Activated CD8-positive, alpha-beta T cell treated with anti-CD3 and anti-CD28 coated beads for 36 hours (primary cell): ENCODE data around the gene TRAF4. TPM values are rescaled to one million over a fixed set of nuclear protein-coding genes. Genes with fewer than 3 reads are reported as not detected.

Source experiments
- ATAC-seq: fragments of 200-7000 bp; cut with Tn5 transposase; one replicate; pipeline ENCODE4 v1.10.0; 2021; ENCODE audit warnings: mild to moderate bottlenecking, moderate library complexity
- CTCF ChIA-PET: fragments of 350-600 bp; sonication (Branson Sonifier 250); formaldehyde crosslinking; loops from one replicate; lab custom pipeline; 2021; ENCODE audit warnings: antibody characterized with exemption; lab: Charles Lee
- POLR2A ChIA-PET: fragments of 350-600 bp; sonication (Branson Sonifier 250); formaldehyde crosslinking; loops from one replicate; lab custom pipeline; 2021; ENCODE audit warnings: antibody characterized with exemption; lab: Charles Lee
- DNase-seq: peaks from one replicate; pipeline ENCODE4 v3.0.0-alpha.2; 2020
- H3K27ac Mint-ChIP-seq: one replicate; pipeline ENCODE4 v1.8.0; 2021; ENCODE audit warnings: mild to moderate bottlenecking, mixed read lengths
- H3K27me3 Mint-ChIP-seq: one replicate; pipeline ENCODE4 v1.8.0; 2021; ENCODE audit warnings: mixed read lengths
- H3K36me3 Mint-ChIP-seq: one replicate; pipeline ENCODE4 v1.8.0; 2021; ENCODE audit warnings: low read depth, mixed read lengths
- H3K4me1 Mint-ChIP-seq: one replicate; pipeline ENCODE4 v1.8.0; 2021; ENCODE audit warnings: low read depth, mixed read lengths
- H3K4me3 Mint-ChIP-seq: one replicate; pipeline ENCODE4 v1.8.0; 2021; ENCODE audit warnings: mild to moderate bottlenecking, moderate library complexity, mixed read lengths
- H3K9me3 Mint-ChIP-seq: one replicate; pipeline ENCODE4 v1.8.0; 2021; ENCODE audit warnings: mixed read lengths
- CTCF ChIP-seq: fragments of 200-600 bp; IDR thresholded peaks from one replicate; pipeline ENCODE4 v1.8.0; 2022; ENCODE audit warnings: antibody characterized with exemption, mild to moderate bottlenecking
- intact Hi-C: fragments of 100-400 bp; cut with micrococcal nuclease; formaldehyde crosslinking; loops from one replicate; pipeline ENCODE4 v1.10.0; 2022
- total RNA-seq, 2 experiments: library from RNA; stranded (reverse); gene quantifications; one replicate each; pipeline ENCODE4 v1.2.3, GENCODE V29; 2021

The TRAF4 gene
- total RNA-seq, 2 experiments from 2014 or later, result 140 to 151 TPM

DNA sequence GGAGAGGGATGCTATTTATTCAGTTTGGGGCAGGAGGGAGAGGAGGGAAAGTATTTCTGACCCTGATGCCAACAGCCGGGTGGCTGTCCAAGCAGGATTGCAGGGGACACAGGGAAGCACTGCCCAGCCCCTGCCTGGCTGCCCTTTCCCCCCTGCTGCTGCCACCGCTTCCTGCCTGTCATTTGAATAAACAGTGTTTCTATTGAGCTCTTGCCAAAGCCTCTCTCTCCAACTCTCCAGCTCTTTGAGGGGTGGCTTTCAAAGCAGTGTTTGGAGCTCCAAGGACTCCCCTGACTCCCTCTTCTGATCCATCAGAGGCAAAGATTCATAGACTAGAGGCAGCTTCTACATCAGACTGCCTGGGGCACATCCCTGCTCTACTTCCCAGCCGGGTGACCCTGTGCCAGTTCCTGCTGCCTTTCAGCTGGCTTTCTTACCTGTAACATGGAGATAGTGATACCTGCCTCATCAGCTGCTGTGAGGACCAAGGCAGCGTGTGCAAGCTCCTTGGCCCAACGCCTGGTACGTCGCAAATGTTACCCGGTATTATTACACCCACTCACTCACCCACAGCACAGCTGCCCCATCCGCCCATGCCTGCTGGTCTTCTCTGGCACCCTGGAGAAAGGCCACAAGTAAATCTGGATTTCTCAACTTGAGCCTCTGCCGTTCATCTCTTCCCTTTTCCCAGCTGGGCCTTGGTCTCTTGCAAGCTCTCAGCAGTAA, 41.6 kb upstream of the TRAF4 start:
- H3K9me3 Mint-ChIP-seq, result no peaks in the 10 kb centered on the region
- ChIA-PET CTCF (interaction anchor here (1.0 kb wide), 1 partner anchor 27 kb away, joined by 4 read pairs; no protein-coding TSS in a partner anchor), POLR2A (interaction anchor here (1.1 to 2.7 kb wide), 3 partner anchors 8 to 24 kb away, joined by 3 to 14 read pairs (median 5); no protein-coding TSS in a partner anchor)
- H3K27me3 Mint-ChIP-seq, result no peaks in the 10 kb centered on the region
- peak overlapping the region; percentile 5 for H3K27ac Mint-ChIP-seq
- H3K4me3 Mint-ChIP-seq, result no peak overlapping the region
- intact Hi-C loops, result no loop called here
- ATAC-seq (no peak), DNase-seq (no peak)
- H3K36me3 Mint-ChIP-seq, result peaks cover 27% of the 10 kb centered on the region
- no peak for TF ChIP-seq CTCF
- no peaks in the 10 kb centered on the region for H3K4me1 Mint-ChIP-seq

DNA sequence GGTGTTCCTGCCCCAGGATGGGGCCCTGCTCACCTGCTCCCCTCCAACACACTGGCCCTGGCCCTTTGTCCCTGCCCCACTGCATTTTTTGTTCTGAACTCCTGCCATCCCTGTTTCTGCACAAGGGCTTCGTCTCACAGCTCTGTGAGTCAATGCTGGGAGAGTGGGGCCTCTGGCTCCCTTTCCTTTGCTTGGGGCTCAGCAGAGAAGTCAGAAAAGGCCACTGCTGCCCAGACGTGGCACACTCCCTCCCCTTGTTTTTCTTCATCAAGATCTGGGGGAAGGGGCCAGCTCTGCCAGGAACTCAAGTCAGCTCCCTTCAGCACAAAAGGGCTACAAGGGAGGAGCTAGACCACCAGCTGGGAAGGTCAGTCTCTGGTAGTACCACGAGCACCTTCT, 41.1 kb upstream of the TRAF4 start:
- ATAC-seq, result no peak
- Mint-ChIP-seq H3K4me3 (no peak overlapping the region), H3K36me3 (peaks cover 31% of the 10 kb centered on the region), H3K27ac (peak overlapping the region; percentile 5), H3K9me3 (no peaks in the 10 kb centered on the region), H3K4me1 (no peaks in the 10 kb centered on the region), H3K27me3 (no peaks in the 10 kb centered on the region)
- TF ChIP-seq CTCF, result no peak
- ChIA-PET CTCF (no interaction called here), POLR2A (interaction anchor here (1.1 to 1.6 kb wide), 3 partner anchors 8 to 126 kb away, joined by 3 to 5 read pairs (median 3); partner anchors contain the start of gene ALDOC)
- intact Hi-C loops, result no loop called here
- no peak for DNase-seq

- no peak for TF ChIP-seq CTCF
- Mint-ChIP-seq H3K9me3 (no peaks in the 10 kb centered on the region), H3K4me3 (no peak overlapping the region), H3K4me1 (no peaks in the 10 kb centered on the region), H3K36me3 (peaks cover 34% of the 10 kb centered on the region), H3K27ac (peak overlapping the region; percentile 13), H3K27me3 (no peaks in the 10 kb centered on the region)
- no peak for ATAC-seq
- ChIA-PET POLR2A (interaction anchor here (0.8 to 1.6 kb wide), 5 partner anchors 8 to 127 kb away, joined by 3 to 4 read pairs (median 3); partner anchors contain the start of genes ALDOC and BLTP2), CTCF (no interaction called here)
- intact Hi-C loops, result no loop called here
- no peak for DNase-seq
Measured at GRCh38 chr17:28703552-28704218, 40.1 kb upstream of the TRAF4 start.

DNA sequence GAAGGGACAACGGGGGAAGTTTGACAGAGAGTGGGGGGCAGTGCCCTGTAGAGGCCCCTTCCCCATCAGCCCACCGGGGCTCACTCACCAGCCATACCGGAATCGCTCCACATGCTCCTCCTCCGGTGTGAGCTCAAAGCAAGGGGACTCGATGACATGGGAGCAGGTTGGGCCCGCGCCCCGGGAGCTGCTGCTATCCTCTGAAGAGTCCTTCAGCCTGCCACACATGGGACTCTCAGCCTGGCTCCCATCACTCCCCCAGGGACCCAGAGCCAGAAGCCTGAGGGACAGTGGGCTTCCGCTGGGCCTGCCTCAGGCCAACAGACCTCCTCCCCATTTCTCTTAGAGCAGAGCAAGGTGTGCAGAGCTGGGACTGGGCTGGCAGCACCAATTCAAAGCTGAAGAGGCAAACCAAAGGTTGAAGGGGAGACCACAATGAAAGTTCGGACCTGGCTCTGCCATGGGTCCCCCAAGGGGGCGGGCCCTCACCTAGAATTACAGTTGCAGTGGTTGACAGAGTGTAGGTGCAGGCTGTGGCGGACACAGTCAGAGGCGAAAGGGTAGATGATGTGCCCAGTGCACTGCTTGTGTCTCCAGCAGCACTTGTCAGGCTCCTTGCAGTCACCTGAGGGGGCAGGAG, 39.5 kb upstream of the TRAF4 start:
- H3K36me3 Mint-ChIP-seq, result peaks cover 28% of the 10 kb centered on the region
- ATAC-seq (no peak), DNase-seq (no peak)
- intact Hi-C loops, result no loop called here
- ChIA-PET POLR2A (interaction anchor here (0.6 to 1.6 kb wide), 7 partner anchors 9 to 127 kb away, joined by 3 to 4 read pairs (median 3); partner anchors contain the start of genes ALDOC and BLTP2), CTCF (interaction anchor here (1.5 kb wide), 1 partner anchor 57 kb away, joined by 5 read pairs; no protein-coding TSS in a partner anchor)
- TF ChIP-seq CTCF, result no peak
- H3K27ac Mint-ChIP-seq, result no peak overlapping the region
- H3K9me3 Mint-ChIP-seq, result no peaks in the 10 kb centered on the region
- no peaks in the 10 kb centered on the region for H3K4me1 Mint-ChIP-seq
- no peak overlapping the region for H3K4me3 Mint-ChIP-seq
- no peaks in the 10 kb centered on the region for H3K27me3 Mint-ChIP-seq
